ENCODE measurements around the gene AP3B1. TPM values are rescaled to one million over a fixed set of nuclear protein-coding genes. Genes with fewer than 3 reads are reported as not detected.

The AP3B1 gene
- total and polyA plus RNA-seq, 2 of the 8 experiments (the other 6 are each of a cell fraction or from before 2014, with no cell fraction given): 45.8 to 48.3 TPM

DNA sequence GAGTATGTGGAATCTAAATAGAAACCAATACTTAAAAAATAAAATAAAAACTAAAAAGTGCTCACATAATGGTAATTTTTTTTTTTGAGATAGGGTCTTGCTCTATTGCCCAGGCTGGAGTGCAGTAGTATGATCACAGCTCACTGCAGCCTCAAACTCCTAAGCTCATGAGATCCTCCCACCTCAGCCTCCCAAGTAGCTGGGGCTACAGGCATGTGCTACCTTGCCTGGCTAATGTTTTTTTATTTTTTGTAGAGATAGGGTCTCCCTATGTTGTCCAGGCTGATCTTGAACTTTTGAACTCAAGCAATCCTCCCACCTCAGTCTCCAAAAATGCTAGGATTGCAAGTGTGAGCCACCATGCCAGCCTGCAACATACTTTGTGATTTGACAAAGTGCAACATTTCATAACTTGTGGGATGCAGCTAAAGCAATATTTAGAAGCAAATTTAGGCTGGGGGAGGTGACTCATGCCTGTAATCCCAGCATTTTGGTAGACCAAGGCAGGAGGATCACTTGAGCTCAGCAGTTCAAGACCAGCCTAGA lies 18.4 kb downstream of the AP3B1 start (continued):
- TF ChIP-seq, protein P1, sequence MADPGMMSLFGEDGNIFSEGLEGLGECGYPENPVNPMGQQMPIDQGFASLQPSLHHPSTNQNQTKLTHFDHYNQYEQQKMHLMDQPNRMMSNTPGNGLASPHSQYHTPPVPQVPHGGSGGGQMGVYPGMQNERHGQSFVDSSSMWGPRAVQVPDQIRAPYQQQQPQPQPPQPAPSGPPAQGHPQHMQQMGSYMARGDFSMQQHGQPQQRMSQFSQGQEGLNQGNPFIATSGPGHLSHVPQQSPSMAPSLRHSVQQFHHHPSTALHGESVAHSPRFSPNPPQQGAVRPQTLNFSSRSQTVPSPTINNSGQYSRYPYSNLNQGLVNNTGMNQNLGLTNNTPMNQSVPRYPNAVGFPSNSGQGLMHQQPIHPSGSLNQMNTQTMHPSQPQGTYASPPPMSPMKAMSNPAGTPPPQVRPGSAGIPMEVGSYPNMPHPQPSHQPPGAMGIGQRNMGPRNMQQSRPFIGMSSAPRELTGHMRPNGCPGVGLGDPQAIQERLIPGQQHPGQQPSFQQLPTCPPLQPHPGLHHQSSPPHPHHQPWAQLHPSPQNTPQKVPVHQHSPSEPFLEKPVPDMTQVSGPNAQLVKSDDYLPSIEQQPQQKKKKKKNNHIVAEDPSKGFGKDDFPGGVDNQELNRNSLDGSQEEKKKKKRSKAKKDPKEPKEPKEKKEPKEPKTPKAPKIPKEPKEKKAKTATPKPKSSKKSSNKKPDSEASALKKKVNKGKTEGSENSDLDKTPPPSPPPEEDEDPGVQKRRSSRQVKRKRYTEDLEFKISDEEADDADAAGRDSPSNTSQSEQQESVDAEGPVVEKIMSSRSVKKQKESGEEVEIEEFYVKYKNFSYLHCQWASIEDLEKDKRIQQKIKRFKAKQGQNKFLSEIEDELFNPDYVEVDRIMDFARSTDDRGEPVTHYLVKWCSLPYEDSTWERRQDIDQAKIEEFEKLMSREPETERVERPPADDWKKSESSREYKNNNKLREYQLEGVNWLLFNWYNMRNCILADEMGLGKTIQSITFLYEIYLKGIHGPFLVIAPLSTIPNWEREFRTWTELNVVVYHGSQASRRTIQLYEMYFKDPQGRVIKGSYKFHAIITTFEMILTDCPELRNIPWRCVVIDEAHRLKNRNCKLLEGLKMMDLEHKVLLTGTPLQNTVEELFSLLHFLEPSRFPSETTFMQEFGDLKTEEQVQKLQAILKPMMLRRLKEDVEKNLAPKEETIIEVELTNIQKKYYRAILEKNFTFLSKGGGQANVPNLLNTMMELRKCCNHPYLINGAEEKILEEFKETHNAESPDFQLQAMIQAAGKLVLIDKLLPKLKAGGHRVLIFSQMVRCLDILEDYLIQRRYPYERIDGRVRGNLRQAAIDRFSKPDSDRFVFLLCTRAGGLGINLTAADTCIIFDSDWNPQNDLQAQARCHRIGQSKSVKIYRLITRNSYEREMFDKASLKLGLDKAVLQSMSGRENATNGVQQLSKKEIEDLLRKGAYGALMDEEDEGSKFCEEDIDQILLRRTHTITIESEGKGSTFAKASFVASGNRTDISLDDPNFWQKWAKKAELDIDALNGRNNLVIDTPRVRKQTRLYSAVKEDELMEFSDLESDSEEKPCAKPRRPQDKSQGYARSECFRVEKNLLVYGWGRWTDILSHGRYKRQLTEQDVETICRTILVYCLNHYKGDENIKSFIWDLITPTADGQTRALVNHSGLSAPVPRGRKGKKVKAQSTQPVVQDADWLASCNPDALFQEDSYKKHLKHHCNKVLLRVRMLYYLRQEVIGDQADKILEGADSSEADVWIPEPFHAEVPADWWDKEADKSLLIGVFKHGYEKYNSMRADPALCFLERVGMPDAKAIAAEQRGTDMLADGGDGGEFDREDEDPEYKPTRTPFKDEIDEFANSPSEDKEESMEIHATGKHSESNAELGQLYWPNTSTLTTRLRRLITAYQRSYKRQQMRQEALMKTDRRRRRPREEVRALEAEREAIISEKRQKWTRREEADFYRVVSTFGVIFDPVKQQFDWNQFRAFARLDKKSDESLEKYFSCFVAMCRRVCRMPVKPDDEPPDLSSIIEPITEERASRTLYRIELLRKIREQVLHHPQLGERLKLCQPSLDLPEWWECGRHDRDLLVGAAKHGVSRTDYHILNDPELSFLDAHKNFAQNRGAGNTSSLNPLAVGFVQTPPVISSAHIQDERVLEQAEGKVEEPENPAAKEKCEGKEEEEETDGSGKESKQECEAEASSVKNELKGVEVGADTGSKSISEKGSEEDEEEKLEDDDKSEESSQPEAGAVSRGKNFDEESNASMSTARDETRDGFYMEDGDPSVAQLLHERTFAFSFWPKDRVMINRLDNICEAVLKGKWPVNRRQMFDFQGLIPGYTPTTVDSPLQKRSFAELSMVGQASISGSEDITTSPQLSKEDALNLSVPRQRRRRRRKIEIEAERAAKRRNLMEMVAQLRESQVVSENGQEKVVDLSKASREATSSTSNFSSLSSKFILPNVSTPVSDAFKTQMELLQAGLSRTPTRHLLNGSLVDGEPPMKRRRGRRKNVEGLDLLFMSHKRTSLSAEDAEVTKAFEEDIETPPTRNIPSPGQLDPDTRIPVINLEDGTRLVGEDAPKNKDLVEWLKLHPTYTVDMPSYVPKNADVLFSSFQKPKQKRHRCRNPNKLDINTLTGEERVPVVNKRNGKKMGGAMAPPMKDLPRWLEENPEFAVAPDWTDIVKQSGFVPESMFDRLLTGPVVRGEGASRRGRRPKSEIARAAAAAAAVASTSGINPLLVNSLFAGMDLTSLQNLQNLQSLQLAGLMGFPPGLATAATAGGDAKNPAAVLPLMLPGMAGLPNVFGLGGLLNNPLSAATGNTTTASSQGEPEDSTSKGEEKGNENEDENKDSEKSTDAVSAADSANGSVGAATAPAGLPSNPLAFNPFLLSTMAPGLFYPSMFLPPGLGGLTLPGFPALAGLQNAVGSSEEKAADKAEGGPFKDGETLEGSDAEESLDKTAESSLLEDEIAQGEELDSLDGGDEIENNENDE (IDR thresholded peaks at IDR 0.05; ENCODE audit: insufficient replicate concordance, low read length): no peak
- TF ChIP-seq TAF7 (optimal IDR thresholded peaks at IDR 0.05; ENCODE audit: borderline replicate concordance, low read depth, low read length) (no peak), SIRT6 (IDR thresholded peaks at IDR 0.05; ENCODE audit: low read length) (no peak), TEAD4 (IDR thresholded peaks at IDR 0.05; ENCODE audit: low read depth, low read length) (no peak), CBX8 (IDR thresholded peaks at IDR 0.05; ENCODE audit: borderline replicate concordance, low read depth, low read length) (no peak), NRF1 (IDR thresholded peaks at IDR 0.05; ENCODE audit: low read depth, low read length) (no peak), GTF2F1 (IDR thresholded peaks at IDR 0.05; ENCODE audit: borderline replicate concordance, low read depth, low read length) (no peak), POLR2AphosphoS5 (IDR thresholded peaks at IDR 0.05; ENCODE audit: low read depth, low read length) (no peak), CREB1 (IDR thresholded peaks at IDR 0.05) (no peak)
- TF ChIP-seq, protein P2, sequence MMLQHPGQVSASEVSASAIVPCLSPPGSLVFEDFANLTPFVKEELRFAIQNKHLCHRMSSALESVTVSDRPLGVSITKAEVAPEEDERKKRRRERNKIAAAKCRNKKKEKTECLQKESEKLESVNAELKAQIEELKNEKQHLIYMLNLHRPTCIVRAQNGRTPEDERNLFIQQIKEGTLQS (IDR thresholded peaks at IDR 0.05; ENCODE audit: insufficient read depth, low read depth, low read length): no peak
- TF ChIP-seq, protein P3, sequence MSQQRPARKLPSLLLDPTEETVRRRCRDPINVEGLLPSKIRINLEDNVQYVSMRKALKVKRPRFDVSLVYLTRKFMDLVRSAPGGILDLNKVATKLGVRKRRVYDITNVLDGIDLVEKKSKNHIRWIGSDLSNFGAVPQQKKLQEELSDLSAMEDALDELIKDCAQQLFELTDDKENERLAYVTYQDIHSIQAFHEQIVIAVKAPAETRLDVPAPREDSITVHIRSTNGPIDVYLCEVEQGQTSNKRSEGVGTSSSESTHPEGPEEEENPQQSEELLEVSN (IDR thresholded peaks at IDR 0.05): no peak

Measured in H1 (cell line).